Type B pancreatic cell (in vitro differentiated cells): ENCODE results near the gene LPIN1. TPM values are rescaled to one million over a fixed set of nuclear protein-coding genes. Genes with fewer than 3 reads are reported as not detected.

Experiments
- DNase-seq: peaks from one replicate; pipeline ENCODE4 v3.0.0; 2021; ENCODE audit warnings: mixed read lengths; ENCODE audit not compliant: unreplicated experiment; ENCODE audit errors: extremely low spot score
- H3K27ac Mint-ChIP-seq: 2 replicates; pipeline ENCODE4 v1.8.0; 2021; ENCODE audit warnings: mild to moderate bottlenecking, mixed read lengths
- H3K27me3 Mint-ChIP-seq: 2 replicates; pipeline ENCODE4 v1.8.0; 2021; ENCODE audit warnings: mixed read lengths
- H3K36me3 Mint-ChIP-seq: 2 replicates; pipeline ENCODE4 v1.8.0; 2021; ENCODE audit warnings: mixed read lengths
- H3K4me1 Mint-ChIP-seq: one replicate; pipeline ENCODE4 v1.8.0; 2021; ENCODE audit warnings: mixed read lengths; ENCODE audit not compliant: unreplicated experiment
- H3K4me3 Mint-ChIP-seq: 2 replicates; pipeline ENCODE4 v1.8.0; 2021; ENCODE audit warnings: mild to moderate bottlenecking, mixed read lengths
- H3K9me3 Mint-ChIP-seq: 2 replicates; pipeline ENCODE4 v1.8.0; 2021; ENCODE audit warnings: mixed read lengths
- total RNA-seq: library from RNA; stranded (reverse); gene quantifications from 2 replicates; pipeline ENCODE4 v1.2.1, GENCODE V29; 2021; ENCODE audit warnings: low replicate concordance
- TF ChIP-seq, protein P1 (sequence below): fragments of 200-600 bp; sonication (generic); conservative IDR thresholded peaks from 2 replicates; pipeline ENCODE4 v1.5.0; 2021; ENCODE audit warnings: antibody characterized with exemption, mild to moderate bottlenecking

Gene LPIN1
- total RNA-seq, 1 donor from 2014 or later = 26.8 TPM

DNA sequence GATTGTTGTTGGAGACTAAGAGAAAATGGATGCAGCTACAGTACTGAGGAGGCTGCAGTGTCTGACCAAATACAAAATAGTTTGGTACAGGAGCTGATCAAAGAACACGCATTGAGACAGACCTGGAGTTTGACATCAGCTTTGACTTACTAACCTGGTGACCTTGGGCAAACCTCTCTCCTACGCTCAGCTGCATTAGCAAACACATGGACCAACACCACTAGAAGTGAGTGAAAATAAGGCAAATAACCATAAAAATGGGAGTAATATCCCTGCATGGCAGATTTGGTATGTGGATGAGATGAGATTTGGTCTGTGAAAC lies 126.5 kb downstream of the LPIN1 start:
- Mint-ChIP-seq H3K9me3 (peaks cover 6% of the 10 kb centered on the region), H3K27ac (no peak overlapping the region), H3K27me3 (peaks cover 7% of the 10 kb centered on the region), H3K4me1 (peaks cover 18% of the 10 kb centered on the region), H3K4me3 (no peak overlapping the region), H3K36me3 (no peaks in the 10 kb centered on the region)
- no peak for DNase-seq
- TF ChIP-seq, protein P1, sequence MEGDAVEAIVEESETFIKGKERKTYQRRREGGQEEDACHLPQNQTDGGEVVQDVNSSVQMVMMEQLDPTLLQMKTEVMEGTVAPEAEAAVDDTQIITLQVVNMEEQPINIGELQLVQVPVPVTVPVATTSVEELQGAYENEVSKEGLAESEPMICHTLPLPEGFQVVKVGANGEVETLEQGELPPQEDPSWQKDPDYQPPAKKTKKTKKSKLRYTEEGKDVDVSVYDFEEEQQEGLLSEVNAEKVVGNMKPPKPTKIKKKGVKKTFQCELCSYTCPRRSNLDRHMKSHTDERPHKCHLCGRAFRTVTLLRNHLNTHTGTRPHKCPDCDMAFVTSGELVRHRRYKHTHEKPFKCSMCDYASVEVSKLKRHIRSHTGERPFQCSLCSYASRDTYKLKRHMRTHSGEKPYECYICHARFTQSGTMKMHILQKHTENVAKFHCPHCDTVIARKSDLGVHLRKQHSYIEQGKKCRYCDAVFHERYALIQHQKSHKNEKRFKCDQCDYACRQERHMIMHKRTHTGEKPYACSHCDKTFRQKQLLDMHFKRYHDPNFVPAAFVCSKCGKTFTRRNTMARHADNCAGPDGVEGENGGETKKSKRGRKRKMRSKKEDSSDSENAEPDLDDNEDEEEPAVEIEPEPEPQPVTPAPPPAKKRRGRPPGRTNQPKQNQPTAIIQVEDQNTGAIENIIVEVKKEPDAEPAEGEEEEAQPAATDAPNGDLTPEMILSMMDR = no peak

DNA sequence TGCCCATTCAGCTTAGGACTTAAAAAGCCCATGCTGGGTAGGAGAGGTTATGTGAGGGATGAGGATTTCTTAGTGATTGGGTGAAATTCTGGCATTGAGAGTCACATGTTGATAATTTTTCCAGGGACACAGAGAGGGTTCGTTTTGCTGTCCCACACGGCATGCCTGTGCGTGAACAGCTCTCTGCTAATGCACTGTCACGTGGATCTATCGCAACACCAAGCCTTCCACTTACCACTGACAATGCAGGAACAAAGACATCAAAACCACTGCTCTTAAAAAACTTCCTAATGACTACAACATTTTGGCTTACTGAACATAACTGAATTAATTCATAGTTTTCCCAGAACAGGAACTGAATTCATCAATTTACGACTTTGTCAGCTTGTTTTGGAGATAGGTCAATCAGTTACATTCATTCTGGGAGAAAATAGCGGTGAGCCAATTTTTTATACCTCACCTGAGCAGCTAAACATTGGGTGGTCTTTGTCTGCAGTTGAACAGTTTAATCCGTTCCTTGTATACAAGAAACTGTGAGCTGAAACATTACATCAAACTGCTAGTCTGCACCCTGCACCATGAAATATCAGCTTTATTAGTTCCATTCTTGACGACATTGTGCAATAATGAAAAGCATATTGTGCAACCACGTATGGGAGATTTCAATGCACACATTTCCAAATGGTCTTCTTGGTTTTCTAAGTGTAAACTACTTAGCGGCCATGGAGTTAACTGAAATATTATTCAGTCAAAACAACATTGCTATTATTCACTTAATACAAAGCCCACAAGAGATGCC lies 127.1 kb downstream of the LPIN1 start:
- Mint-ChIP-seq H3K4me3 (no peak overlapping the region), H3K9me3 (peaks cover 6% of the 10 kb centered on the region), H3K4me1 (peaks cover 18% of the 10 kb centered on the region), H3K27me3 (peaks cover 8% of the 10 kb centered on the region), H3K27ac (no peak overlapping the region), H3K36me3 (no peaks in the 10 kb centered on the region)
- DNase-seq = no peak
- TF ChIP-seq, protein P1 = no peak

DNA sequence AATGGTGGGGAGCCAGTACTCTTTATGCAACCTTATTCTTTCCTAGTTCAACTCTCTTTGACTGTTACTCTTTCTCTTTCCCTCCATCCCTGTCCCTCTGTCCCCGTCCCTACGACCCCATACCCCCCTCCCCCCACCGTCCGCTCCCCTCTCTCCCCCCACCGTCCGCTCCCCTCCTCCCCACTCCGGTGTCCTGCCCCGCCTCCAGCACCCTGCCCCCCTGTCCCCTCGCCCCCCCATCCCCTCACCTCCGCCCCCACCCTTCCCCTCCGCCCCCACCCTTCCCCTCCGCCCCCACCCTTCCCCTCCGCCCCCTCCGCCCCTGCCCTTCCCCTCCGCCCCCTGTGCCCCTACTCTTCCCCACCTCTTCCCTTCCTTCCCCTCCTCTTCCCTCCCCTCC lies 128.4 kb downstream of the LPIN1 start:
- H3K27ac Mint-ChIP-seq = no peak overlapping the region
- peaks cover 6% of the 10 kb centered on the region for H3K9me3 Mint-ChIP-seq
- H3K27me3 Mint-ChIP-seq = peaks cover 8% of the 10 kb centered on the region
- peaks cover 18% of the 10 kb centered on the region for H3K4me1 Mint-ChIP-seq
- no peak for DNase-seq
- TF ChIP-seq, protein P1 = no peak
- H3K4me3 Mint-ChIP-seq = no peak overlapping the region
- H3K36me3 Mint-ChIP-seq = no peaks in the 10 kb centered on the region

DNA sequence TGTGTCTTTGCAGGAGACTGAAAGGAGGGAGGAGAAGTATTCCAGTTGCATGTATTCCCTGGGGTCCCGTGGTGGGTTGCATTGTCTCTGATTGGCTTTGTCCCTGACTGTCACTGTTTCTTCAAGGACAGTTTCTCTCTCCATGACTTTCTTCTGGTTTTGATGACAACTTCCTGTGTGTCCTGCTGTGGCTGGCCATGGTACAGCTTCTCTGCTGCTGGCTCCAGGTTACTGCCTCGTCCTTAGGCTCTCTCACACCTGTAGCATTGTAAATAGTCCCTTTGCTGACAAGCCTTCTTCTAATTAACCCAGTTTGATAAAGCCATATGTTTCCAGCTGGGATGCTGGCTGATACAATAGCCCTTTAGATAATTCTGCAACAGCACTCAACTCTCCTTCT lies 129.0 kb downstream of the LPIN1 start:
- peaks cover 8% of the 10 kb centered on the region for H3K27me3 Mint-ChIP-seq
- peaks cover 6% of the 10 kb centered on the region for H3K9me3 Mint-ChIP-seq
- peaks cover 18% of the 10 kb centered on the region for H3K4me1 Mint-ChIP-seq
- H3K4me3 Mint-ChIP-seq = no peak overlapping the region
- no peak overlapping the region for H3K27ac Mint-ChIP-seq
- H3K36me3 Mint-ChIP-seq = no peaks in the 10 kb centered on the region
- no peak for DNase-seq
- TF ChIP-seq, protein P1 = no peak

DNA sequence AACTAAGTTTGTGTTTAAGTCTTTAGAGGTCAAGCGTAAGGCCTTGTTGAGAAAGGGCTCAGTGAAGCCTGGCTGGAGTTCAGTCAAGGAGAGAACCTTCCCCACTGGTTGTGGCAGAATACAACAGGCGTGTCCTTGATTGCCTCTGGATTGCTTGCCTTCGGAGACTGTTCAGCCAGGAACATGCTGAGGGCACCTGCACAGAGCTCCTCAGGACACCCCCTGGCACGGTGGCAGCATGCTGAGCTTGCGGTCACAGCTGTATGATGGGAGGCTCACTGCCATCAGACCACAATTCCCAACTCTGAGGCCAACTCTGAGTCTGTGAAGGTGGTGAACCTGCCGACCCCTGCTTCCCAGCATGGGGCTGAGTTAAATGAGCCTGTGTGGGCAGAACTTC lies 130.0 kb downstream of the LPIN1 start:
- TF ChIP-seq, protein P1 = no peak
- H3K27me3 Mint-ChIP-seq = peaks cover 8% of the 10 kb centered on the region
- no peaks in the 10 kb centered on the region for H3K36me3 Mint-ChIP-seq

More for the DNA sequence above, 130.0 kb downstream of the LPIN1 start:
- no peak overlapping the region for H3K27ac Mint-ChIP-seq
- no peak for DNase-seq
- H3K4me1 Mint-ChIP-seq = peaks cover 18% of the 10 kb centered on the region
- H3K4me3 Mint-ChIP-seq = no peak overlapping the region
- H3K9me3 Mint-ChIP-seq = peaks cover 6% of the 10 kb centered on the region
